ENCODE results near the gene DTX3L. TPM values are rescaled to one million over a fixed set of nuclear protein-coding genes. Genes with fewer than 3 reads are reported as not detected.

The DTX3L gene
- total and polyA plus RNA-seq, 9 donors: 9.8 to 34.0 (median 23.3) TPM

GRCh38 chr3:122615303-122615702, 51.2 kb downstream of the DTX3L start:
- Histone ChIP-seq H3K4me3 (no peak overlapping the region), H3K4me1 (ENCODE audit: insufficient read depth) (no peaks in the 10 kb centered on the region), H3K27me3 (no peaks in the 10 kb centered on the region), H3K27ac (no peak overlapping the region), H3K9me3 (no peaks in the 10 kb centered on the region), H3K36me3 (no peaks in the 10 kb centered on the region)
- 40 to 50% (median 41%) methylated on average over 3 of the region's 3 CpGs for WGBS, 3 donors
- TF ChIP-seq POLR2A (IDR thresholded peaks at IDR 0.05) (no peak), EP300 (IDR thresholded peaks at IDR 0.05) (no peak)
- TF ChIP-seq, protein P1, sequence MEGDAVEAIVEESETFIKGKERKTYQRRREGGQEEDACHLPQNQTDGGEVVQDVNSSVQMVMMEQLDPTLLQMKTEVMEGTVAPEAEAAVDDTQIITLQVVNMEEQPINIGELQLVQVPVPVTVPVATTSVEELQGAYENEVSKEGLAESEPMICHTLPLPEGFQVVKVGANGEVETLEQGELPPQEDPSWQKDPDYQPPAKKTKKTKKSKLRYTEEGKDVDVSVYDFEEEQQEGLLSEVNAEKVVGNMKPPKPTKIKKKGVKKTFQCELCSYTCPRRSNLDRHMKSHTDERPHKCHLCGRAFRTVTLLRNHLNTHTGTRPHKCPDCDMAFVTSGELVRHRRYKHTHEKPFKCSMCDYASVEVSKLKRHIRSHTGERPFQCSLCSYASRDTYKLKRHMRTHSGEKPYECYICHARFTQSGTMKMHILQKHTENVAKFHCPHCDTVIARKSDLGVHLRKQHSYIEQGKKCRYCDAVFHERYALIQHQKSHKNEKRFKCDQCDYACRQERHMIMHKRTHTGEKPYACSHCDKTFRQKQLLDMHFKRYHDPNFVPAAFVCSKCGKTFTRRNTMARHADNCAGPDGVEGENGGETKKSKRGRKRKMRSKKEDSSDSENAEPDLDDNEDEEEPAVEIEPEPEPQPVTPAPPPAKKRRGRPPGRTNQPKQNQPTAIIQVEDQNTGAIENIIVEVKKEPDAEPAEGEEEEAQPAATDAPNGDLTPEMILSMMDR (IDR thresholded peaks at IDR 0.05): no peak
- intact Hi-C loops (cut with DNase I): no loop called here
- no peak for DNase-seq

GRCh38 chr3:122618614-122619013, 54.5 kb downstream of the DTX3L start:
- Histone ChIP-seq H3K9me3 (no peaks in the 10 kb centered on the region), H3K27me3 (no peaks in the 10 kb centered on the region), H3K36me3 (no peaks in the 10 kb centered on the region), H3K27ac (no peak overlapping the region), H3K4me3 (no peak overlapping the region), H3K4me1 (ENCODE audit: insufficient read depth) (no peaks in the 10 kb centered on the region)
- TF ChIP-seq EP300 (IDR thresholded peaks at IDR 0.05) (no peak), POLR2A (IDR thresholded peaks at IDR 0.05) (no peak)
- TF ChIP-seq, protein P1 (IDR thresholded peaks at IDR 0.05): no peak
- 57 to 65% (median 58%) methylated on average over 3 of the region's 3 CpGs for WGBS, 3 donors
- intact Hi-C loops (cut with DNase I): no loop called here
- no peak for DNase-seq

DNA sequence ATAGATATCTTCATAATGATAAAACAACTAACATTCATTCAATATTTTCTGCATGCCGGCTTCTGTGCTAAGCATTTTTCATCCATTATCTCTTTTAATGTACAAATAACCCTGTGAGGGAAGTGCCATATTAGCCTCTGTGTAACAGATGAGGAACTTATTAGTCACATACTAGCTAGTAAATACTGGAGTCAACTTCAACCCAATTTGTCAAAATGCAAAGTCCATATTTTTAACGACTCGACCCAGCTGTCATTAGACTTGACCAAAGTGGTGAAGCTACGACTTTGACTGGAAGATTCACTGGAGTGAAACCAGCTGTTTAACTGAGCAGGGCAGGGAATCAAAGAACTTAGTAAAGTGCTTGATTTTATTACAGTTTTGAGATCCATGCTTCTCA, 54.9 kb downstream of the DTX3L start:
- no peak for DNase-seq
- no peak overlapping the region for H3K4me3 ChIP-seq
- H3K27ac ChIP-seq: no peak overlapping the region
- TF ChIP-seq, protein P1 (IDR thresholded peaks at IDR 0.05): no peak
- H3K4me1 ChIP-seq (ENCODE audit: insufficient read depth): no peaks in the 10 kb centered on the region
- no peaks in the 10 kb centered on the region for H3K27me3 ChIP-seq
- no peaks in the 10 kb centered on the region for H3K9me3 ChIP-seq
- no peaks in the 10 kb centered on the region for H3K36me3 ChIP-seq
- intact Hi-C loops (cut with DNase I): no loop called here
- WGBS, 3 donors: 18 to 32% (median 25%) methylated on average over 4 of the region's 4 CpGs

DNA sequence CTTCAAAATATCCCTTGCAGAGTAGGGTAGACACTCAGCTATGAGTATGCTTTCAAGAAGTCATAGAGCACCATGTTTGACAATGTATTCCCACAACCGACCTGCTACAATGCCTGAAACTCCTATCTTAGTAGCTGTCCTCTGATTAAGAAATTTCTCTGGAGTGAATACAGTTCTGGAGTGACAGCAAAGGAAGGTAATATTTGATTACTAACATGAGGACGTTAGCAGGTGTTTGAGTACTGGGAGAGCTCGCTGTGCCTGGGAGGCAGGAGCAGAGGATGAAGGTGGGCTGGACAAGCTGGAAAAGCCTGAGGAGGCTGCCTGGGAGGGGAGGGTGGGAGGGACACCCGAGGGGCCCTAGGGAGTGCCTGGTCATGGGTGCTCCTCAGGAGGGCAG, 56.3 kb downstream of the DTX3L start:
- 66 to 75% (median 67%) methylated on average over 4 of the region's 4 CpGs for WGBS, 3 donors
- Histone ChIP-seq H3K4me3 (no peak overlapping the region), H3K27ac (no peak overlapping the region), H3K4me1 (ENCODE audit: insufficient read depth) (no peaks in the 10 kb centered on the region), H3K9me3 (no peaks in the 10 kb centered on the region), H3K36me3 (no peaks in the 10 kb centered on the region), H3K27me3 (no peaks in the 10 kb centered on the region)
- intact Hi-C loops (cut with DNase I): no loop called here
- TF ChIP-seq POLR2A (IDR thresholded peaks at IDR 0.05): no peak
- TF ChIP-seq, protein P1 (IDR thresholded peaks at IDR 0.05): no peak
- DNase-seq: no peak

- no peak overlapping the region for H3K27ac ChIP-seq
- TF ChIP-seq, protein P1 (IDR thresholded peaks at IDR 0.05): no peak
- TF ChIP-seq EP300 (IDR thresholded peaks at IDR 0.05) (no peak), POLR2A (IDR thresholded peaks at IDR 0.05) (no peak)
- no peak overlapping the region for H3K4me3 ChIP-seq
- no peaks in the 10 kb centered on the region for H3K27me3 ChIP-seq
- 40 to 45% (median 43%) methylated on average over 3 of the region's 3 CpGs for WGBS, 3 donors
- no peaks in the 10 kb centered on the region for H3K9me3 ChIP-seq
- intact Hi-C loops (cut with DNase I): no loop called here
- DNase-seq: no peak
- no peaks in the 10 kb centered on the region for H3K36me3 ChIP-seq
- no peaks in the 10 kb centered on the region for H3K4me1 ChIP-seq (ENCODE audit: insufficient read depth)
Measured at GRCh38 chr3:122621112-122621511, 57.0 kb downstream of the DTX3L start.
